A549 (cell line): ENCODE results near the gene CEBPB. TPM values are rescaled to one million over a fixed set of nuclear protein-coding genes. Genes with fewer than 3 reads are reported as not detected.
"Not testable (repeated sequence)": the region's sequence is repeated elsewhere in the genome, so short reads cannot be mapped to it uniquely, and the experiment has no call there.

ENCODE experiments used
- ATAC-seq, 2 experiments: fragments of 200-7000 bp in 1 of 2; fragments of >200 bp in 1 of 2; cut with Nextera tagmentation in 1 of 2; cut with Tn5 transposase in 1 of 2; 3 replicates each; pipeline versions ENCODE4 v1.8.0 to v1.9.1; 2018 to 2020; ENCODE audit warnings: mild to moderate bottlenecking in 1 of 2, moderate library complexity in 1 of 2
- CTCF ChIA-PET: fragments of 300-600 bp; sonication (Branson Sonifier 250); formaldehyde crosslinking; extraction: SDS; loops from one replicate; lab custom pipeline; 2021; ENCODE audit warnings: antibody characterized with exemption, inconsistent platforms; lab: Yijun Ruan, JAX
- POLR2A ChIA-PET: fragments of 350-600 bp; formaldehyde crosslinking; extraction: SDS; loops from one replicate; lab custom pipeline; 2021; ENCODE audit warnings: antibody characterized with exemption, inconsistent platforms; lab: Yijun Ruan, JAX
- DNase-seq, 2 experiments: peaks; one replicate each; pipeline versions ENCODE4 v3.0.0 to v3.0.0-alpha.2; 2011 to 2016; ENCODE audit warnings: low read depth in 1 of 2, low spot score in 1 of 2
- FAIRE-seq: peaks from 2 replicates; lab custom pipeline; 2011; peaks lifted over from hg19 to GRCh38; lab: Jason Lieb, UNC
- H3K27ac ChIP-seq, 2 experiments: fragments of >200 bp; sonication (Bioruptor Twin); formaldehyde crosslinking; 3 replicates each; pipeline ENCODE4 v1.5.1; 2016 to 2017
- H3K4me1 ChIP-seq: fragments of >200 bp; sonication (Bioruptor Twin); formaldehyde crosslinking; 3 replicates; pipeline ENCODE4 v1.6.1; 2016
- H3K4me2 ChIP-seq: fragments of >200 bp; sonication (Bioruptor Twin); formaldehyde crosslinking; 3 replicates; pipeline ENCODE4 v1.6.1; 2016
- H3K4me3 ChIP-seq: fragments of >200 bp; sonication (Bioruptor Twin); formaldehyde crosslinking; 3 replicates; pipeline ENCODE4 v1.5.1; 2016
- H3K9me3 ChIP-seq: fragments of >200 bp; sonication (Bioruptor Twin); formaldehyde crosslinking; 3 replicates; pipeline ENCODE4 v1.6.1; 2016
- CHD2 ChIP-seq: fragments of 150-350 bp; IDR thresholded peaks from 2 replicates; pipeline ENCODE4 v1.6.1; 2014; ENCODE audit warnings: low read length; ENCODE audit not compliant: partially characterized antibody
- EHF ChIP-seq: fragments of 250-450 bp; sonication (Bioruptor Pico); IDR thresholded peaks from 2 replicates; pipeline ENCODE4 v1.5.0; 2020; ENCODE audit warnings: mild to moderate bottlenecking
- EP300 ChIP-seq, 2 experiments: fragments of >200 bp; sonication (Bioruptor Twin); formaldehyde crosslinking; IDR thresholded peaks; 2 replicates in 1 of 2; 3 replicates in 1 of 2; pipeline ENCODE4 v1.6.1; 2016 to 2017
- FOSB ChIP-seq: fragments of 250-450 bp; sonication (Bioruptor Pico); IDR thresholded peaks from 2 replicates; pipeline ENCODE4 v1.5.0; 2020; ENCODE audit warnings: mild to moderate bottlenecking, moderate library complexity
- FOSL2 ChIP-seq, 2 experiments: fragments of 450-650 bp in 1 of 2; fragments of >200 bp in 1 of 2; sonication (Bioruptor Twin) in 1 of 2; formaldehyde crosslinking; IDR thresholded peaks; 2 replicates each; pipeline versions ENCODE4 v1.5.0 to v1.6.1; 2016 to 2020; ENCODE audit warnings: mild to moderate bottlenecking in 1 of 2, moderate library complexity in 1 of 2
- HOXB5 ChIP-seq: fragments of 250-450 bp; sonication (Bioruptor Pico); IDR thresholded peaks from 2 replicates; pipeline ENCODE4 v1.5.0; 2020; ENCODE audit warnings: mild to moderate bottlenecking, moderate library complexity
- JUN ChIP-seq, 2 experiments: fragments of >200 bp; sonication (Bioruptor Twin); formaldehyde crosslinking; IDR thresholded peaks; 2 replicates in 1 of 2; 3 replicates in 1 of 2; pipeline ENCODE4 v1.6.1; 2016 to 2017
- KDM1A ChIP-seq: fragments of 200-600 bp; sonication (generic); IDR thresholded peaks from 2 replicates; pipeline ENCODE4 v1.6.1; 2016; ENCODE audit warnings: low read depth, mild to moderate bottlenecking
- MAFK ChIP-seq: fragments of 450-650 bp; IDR thresholded peaks from 2 replicates; pipeline ENCODE4 v1.6.1; 2014; ENCODE audit not compliant: partially characterized antibody
- MYC ChIP-seq: IDR thresholded peaks from 2 replicates; pipeline ENCODE4 v1.6.1; 2012; ENCODE audit warnings: mild to moderate bottlenecking, inconsistent platforms, low read length, improper control_type of control experiment, borderline replicate concordance
- NPAS2 ChIP-seq: fragments of 250-450 bp; sonication (Bioruptor Pico); IDR thresholded peaks from 2 replicates; pipeline ENCODE4 v1.8.0; 2022; ENCODE audit warnings: mild to moderate bottlenecking, moderate library complexity, borderline replicate concordance
- RAD21 ChIP-seq, 2 experiments: fragments of >200 bp in 1 of 2; sonication (Bioruptor Twin) in 1 of 2; formaldehyde crosslinking in 1 of 2; IDR thresholded peaks in 1 of 2; conservative IDR thresholded peaks in 1 of 2; 2 replicates in 1 of 2; 3 replicates in 1 of 2; pipeline ENCODE4 v1.6.1; 2012 to 2018; ENCODE audit warnings: inconsistent platforms in 1 of 2
- SMC3 ChIP-seq: fragments of >200 bp; sonication (Bioruptor Twin); formaldehyde crosslinking; IDR thresholded peaks from 3 replicates; pipeline ENCODE4 v1.6.1; 2018; ENCODE audit warnings: inconsistent platforms
- TFCP2L1 ChIP-seq: fragments of 250-450 bp; sonication (Bioruptor Pico); IDR thresholded peaks from 2 replicates; pipeline ENCODE4 v1.5.0; 2021; ENCODE audit warnings: mild to moderate bottlenecking
- WGBS: methylation state at CpG from one replicate; pipeline ENCODE4 v1.1.6; 2017; ENCODE audit errors: missing lambda C conversion rate; 5-methylcytosine and 5-hydroxymethylcytosine counted together
- polyA plus RNA-seq, 4 experiments: library from polyadenylated mRNA; depleted of rRNA in 3 of 4; stranded (reverse); fragments of >200 nt; fragmentation: RNase III in 1 of 4; extraction: RNeasy Plus Mini Kit Qiagen cat#74134 plus additional on column Dnase treatment in 1 of 4; gene quantifications; 2 replicates in 3 of 4; 3 replicates in 1 of 4; pipeline ENCODE4 v1.2.3, GENCODE V29; 2011 to 2017
- TF ChIP-seq, protein P1 (sequence below): fragments of >200 bp; sonication (Bioruptor Twin); formaldehyde crosslinking; IDR thresholded peaks from 3 replicates; pipeline ENCODE4 v1.5.1; 2016
- TF ChIP-seq, protein P2 (sequence below): fragments of 450-650 bp; IDR thresholded peaks from 2 replicates; pipeline ENCODE4 v1.6.1; 2014; ENCODE audit warnings: antibody characterized with exemption

Gene CEBPB
- polyA plus RNA-seq, 2 of the 4 experiments (the other 2 are of a cell fraction) = 45.4 to 74.0 TPM

DNA sequence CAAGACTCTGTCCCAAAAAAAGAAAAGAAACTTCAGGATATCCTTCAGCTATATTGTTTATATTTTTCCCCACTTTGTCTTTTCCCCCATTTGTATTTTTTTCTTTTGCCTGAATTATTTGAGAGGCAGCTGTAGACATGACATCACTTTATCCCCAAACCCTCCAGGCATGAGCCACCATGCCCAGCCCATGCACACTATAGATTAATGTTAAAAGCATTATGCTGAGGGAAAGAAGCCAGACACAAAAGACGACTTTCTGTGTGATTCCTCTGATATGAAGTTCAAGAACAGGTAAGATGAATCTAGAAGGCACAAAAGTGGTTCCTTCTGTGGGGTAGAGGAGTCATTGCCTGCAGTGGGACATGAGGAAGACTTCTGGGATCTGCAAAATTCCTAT, 16.4 kb downstream of the CEBPB start (continued):
- TF ChIP-seq EP300 (IDR thresholded peaks at IDR 0.05) (no peak), FOSL2 (IDR thresholded peaks at IDR 0.05) (no peak), FOSL2 (CRISPR knock-in tag; IDR thresholded peaks at IDR 0.05) (no peak), TFCP2L1 (no peak)
- TF ChIP-seq, protein P1, sequence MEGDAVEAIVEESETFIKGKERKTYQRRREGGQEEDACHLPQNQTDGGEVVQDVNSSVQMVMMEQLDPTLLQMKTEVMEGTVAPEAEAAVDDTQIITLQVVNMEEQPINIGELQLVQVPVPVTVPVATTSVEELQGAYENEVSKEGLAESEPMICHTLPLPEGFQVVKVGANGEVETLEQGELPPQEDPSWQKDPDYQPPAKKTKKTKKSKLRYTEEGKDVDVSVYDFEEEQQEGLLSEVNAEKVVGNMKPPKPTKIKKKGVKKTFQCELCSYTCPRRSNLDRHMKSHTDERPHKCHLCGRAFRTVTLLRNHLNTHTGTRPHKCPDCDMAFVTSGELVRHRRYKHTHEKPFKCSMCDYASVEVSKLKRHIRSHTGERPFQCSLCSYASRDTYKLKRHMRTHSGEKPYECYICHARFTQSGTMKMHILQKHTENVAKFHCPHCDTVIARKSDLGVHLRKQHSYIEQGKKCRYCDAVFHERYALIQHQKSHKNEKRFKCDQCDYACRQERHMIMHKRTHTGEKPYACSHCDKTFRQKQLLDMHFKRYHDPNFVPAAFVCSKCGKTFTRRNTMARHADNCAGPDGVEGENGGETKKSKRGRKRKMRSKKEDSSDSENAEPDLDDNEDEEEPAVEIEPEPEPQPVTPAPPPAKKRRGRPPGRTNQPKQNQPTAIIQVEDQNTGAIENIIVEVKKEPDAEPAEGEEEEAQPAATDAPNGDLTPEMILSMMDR = no peak

DNA sequence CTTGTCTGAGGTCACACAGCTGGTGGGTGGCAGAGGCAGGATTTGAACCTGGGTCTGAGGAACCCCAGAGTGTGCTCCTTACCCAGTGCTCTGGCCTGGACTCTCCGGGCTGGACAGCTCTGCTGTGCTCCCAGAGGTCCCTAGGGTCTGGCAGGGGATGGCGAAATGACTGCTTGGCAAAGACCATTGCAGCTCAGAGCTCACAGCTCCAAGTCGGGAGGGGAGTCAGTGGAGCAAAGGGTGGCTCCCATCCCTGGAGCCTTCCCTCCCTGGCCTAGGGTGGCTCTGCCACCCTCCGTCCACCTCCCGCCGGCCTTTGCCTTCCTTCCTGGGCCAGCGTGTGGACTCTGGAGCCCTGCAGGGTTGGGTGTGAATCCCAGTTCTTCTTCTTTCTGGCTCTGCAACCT, 17.5 kb downstream of the CEBPB start:
- ATAC-seq = no peak
- CTCF ChIA-PET = interaction anchor here (0.6 to 5.6 kb wide), 6 partner anchors 8 to 380 kb away, joined by 3 to 20 read pairs (median 4); no protein-coding TSS in a partner anchor
- DNase-seq = no peak
- Histone ChIP-seq H3K4me1 (no peaks in the 10 kb centered on the region), H3K27ac (peak overlapping the region in 1 of 2 experiments; percentile 17; a peak in 1 of 6 replicates), H3K4me2 (no peak overlapping the region), H3K4me3 (no peak overlapping the region), H3K9me3 (peaks cover 14% of the 10 kb centered on the region)
- 86% methylated on average over 7 of the region's 7 CpGs for WGBS
- TF ChIP-seq JUN (IDR thresholded peaks at IDR 0.05) (no peak), MYC (no peak), SMC3 (no peak), NPAS2 (no peak), KDM1A (no peak)
- TF ChIP-seq, protein P2, sequence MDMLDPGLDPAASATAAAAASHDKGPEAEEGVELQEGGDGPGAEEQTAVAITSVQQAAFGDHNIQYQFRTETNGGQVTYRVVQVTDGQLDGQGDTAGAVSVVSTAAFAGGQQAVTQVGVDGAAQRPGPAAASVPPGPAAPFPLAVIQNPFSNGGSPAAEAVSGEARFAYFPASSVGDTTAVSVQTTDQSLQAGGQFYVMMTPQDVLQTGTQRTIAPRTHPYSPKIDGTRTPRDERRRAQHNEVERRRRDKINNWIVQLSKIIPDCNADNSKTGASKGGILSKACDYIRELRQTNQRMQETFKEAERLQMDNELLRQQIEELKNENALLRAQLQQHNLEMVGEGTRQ = no peak
- POLR2A ChIA-PET = no interaction called here
- no peak for FAIRE-seq

DNA sequence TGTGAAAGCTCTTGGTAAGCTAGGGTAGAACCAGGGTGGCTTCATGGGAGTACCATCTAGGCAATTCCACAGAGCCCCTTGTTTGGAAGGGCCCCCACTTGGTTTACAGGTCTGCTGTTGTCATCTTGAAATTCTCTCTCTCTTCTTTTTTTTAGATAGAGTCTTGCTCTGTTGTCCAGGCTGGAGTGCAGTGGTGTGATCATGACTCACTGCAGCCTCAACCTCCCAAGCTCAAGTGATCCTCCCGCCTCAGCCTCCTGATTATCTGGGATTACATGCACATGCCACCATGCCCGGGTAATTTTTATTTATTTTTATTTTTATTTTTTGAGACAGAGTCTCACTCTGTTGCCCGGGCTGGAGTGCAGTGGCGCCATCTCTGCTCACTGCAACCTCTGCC, 18.2 kb downstream of the CEBPB start:
- H3K27ac ChIP-seq, H3K9me3 ChIP-seq, H3K4me2 ChIP-seq, H3K4me1 ChIP-seq, POLR2A ChIA-PET, FAIRE-seq, ATAC-seq, DNase-seq, H3K4me3 ChIP-seq: not testable (repeated sequence)
- 77% methylated on average over 4 of the region's 4 CpGs for WGBS
- CTCF ChIA-PET = interaction anchor here (0.8 to 5.6 kb wide), 4 partner anchors 8 to 380 kb away, joined by 3 to 20 read pairs (median 4); no protein-coding TSS in a partner anchor

DNA sequence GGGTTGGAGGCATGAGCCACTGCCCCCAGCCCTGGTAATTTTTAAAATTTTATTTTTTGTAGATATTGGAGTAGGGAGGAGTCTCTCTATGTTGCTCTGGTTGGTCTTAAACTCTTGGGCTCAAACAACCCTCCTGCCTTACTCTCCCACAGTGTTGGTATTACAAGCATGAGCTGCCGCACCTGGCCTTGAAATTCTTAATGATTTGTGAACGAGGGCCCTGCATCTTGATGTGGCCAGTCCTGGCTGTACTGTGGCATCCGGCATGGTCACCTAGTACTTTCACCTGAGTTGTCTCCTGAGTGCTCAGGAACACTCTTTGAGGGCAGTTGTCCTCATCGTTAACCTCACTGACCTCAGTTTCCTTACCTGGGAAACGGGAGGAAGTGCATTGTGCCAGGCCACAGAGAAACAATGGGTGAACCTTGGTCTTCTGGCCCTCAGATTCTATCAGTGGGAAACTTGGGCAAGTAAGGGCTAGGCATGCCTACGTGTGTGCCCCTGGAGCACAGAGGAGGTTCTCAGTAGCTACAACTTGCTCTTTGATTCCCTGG, 19.5 kb downstream of the CEBPB start:
- WGBS = 79% methylated on average over 6 of the region's 6 CpGs
- no peaks in the 10 kb centered on the region for H3K4me1 ChIP-seq
- ATAC-seq = no peak
- DNase-seq = no peak
- no peak overlapping the region for H3K4me2 ChIP-seq
- ChIA-PET POLR2A (no interaction called here), CTCF (interaction anchor here (1.3 to 5.6 kb wide), 4 partner anchors 10 to 254 kb away, joined by 3 to 20 read pairs (median 4); no protein-coding TSS in a partner anchor)
- H3K27ac ChIP-seq = no peak overlapping the region
- FAIRE-seq = no peak
- H3K4me3 ChIP-seq = no peak overlapping the region
- TF ChIP-seq HOXB5 (no peak), RAD21 (conservative IDR thresholded peaks at IDR 0.05 in 1 of 2, IDR thresholded peaks at IDR 0.05 in 1 of 2) (no peak), CHD2 (no peak), EHF (CRISPR knock-in tag) (no peak), MAFK (no peak), FOSB (CRISPR knock-in tag) (no peak)
- H3K9me3 ChIP-seq = no peaks in the 10 kb centered on the region
